Stimulated activated naive B cell treated with anti-CD40 and anti-IgM and Interleukin-4, amounts not matched to agents 10 μg/mL and 1 μg/mL and 100 μg/mL, for 72 hours (primary cell): Measurements from ENCODE around the gene F2RL1.

Source experiments
- ATAC-seq, 2 donors: fragments of 150-1000 bp; cut with Tn5 transposase; replicated peaks; 2 replicates each; pipeline ENCODE4 v1.10.0; 2021; ENCODE audit warnings: moderate library complexity in 1 of 2
- DNase-seq: peaks from one replicate; pipeline ENCODE4 v3.0.0; 2021
- H3K27ac Mint-ChIP-seq: one replicate; pipeline ENCODE4 v1.8.0; 2022; ENCODE audit warnings: mild to moderate bottlenecking, mixed read lengths
- H3K27me3 Mint-ChIP-seq, 2 donors: one replicate each; pipeline ENCODE4 v1.8.0; 2022; ENCODE audit warnings: mixed read lengths in 2 of 2
- H3K36me3 Mint-ChIP-seq, 2 donors: one replicate each; pipeline ENCODE4 v1.8.0; 2022; ENCODE audit warnings: mixed read lengths in 2 of 2, mild to moderate bottlenecking in 1 of 2
- H3K4me1 Mint-ChIP-seq, 2 donors: one replicate each; pipeline ENCODE4 v1.8.0; 2022; ENCODE audit warnings: mixed read lengths in 2 of 2, mild to moderate bottlenecking in 1 of 2
- H3K4me3 Mint-ChIP-seq, 2 donors: one replicate each; pipeline ENCODE4 v1.8.0; 2022; ENCODE audit warnings: mild to moderate bottlenecking in 2 of 2, mixed read lengths in 2 of 2, moderate library complexity in 1 of 2
- H3K9me3 Mint-ChIP-seq, 2 donors: one replicate each; pipeline ENCODE4 v1.8.0; 2022; ENCODE audit warnings: mixed read lengths in 2 of 2, mild to moderate bottlenecking in 1 of 2

Gene F2RL1

GRCh38 chr5:76867827-76868693, 49.2 kb downstream of the F2RL1 start:
- peak; percentile 51 for DNase-seq
- Mint-ChIP-seq H3K27ac (no peak overlapping the region), H3K27me3 (no peaks in the 10 kb centered on the region), H3K36me3 (no peaks in the 10 kb centered on the region), H3K4me1 (no peaks in the 10 kb centered on the region), H3K4me3 (no peak overlapping the region), H3K9me3 (no peaks in the 10 kb centered on the region)
- peak; percentile 85 for ATAC-seq

- H3K27me3 Mint-ChIP-seq, result no peaks in the 10 kb centered on the region
- no peak overlapping the region for H3K27ac Mint-ChIP-seq
- H3K4me3 Mint-ChIP-seq, result no peak overlapping the region
- ATAC-seq (no peak), DNase-seq (no peak)
- no peaks in the 10 kb centered on the region for H3K36me3 Mint-ChIP-seq
- H3K9me3 Mint-ChIP-seq, result no peaks in the 10 kb centered on the region
- H3K4me1 Mint-ChIP-seq, result peaks cover 8 to 14% of the 10 kb centered on the region in 2 donors
These were observed 51.2 kb downstream of the F2RL1 start for GRCh38 chr5:76870046-76870445.

GRCh38 chr5:76874088-76874581, 55.3 kb downstream of the F2RL1 start:
- Mint-ChIP-seq H3K27me3 (no peaks in the 10 kb centered on the region), H3K27ac (peak overlapping the region; percentile 2), H3K4me3 (no peak overlapping the region), H3K9me3 (no peaks in the 10 kb centered on the region), H3K36me3 (no peaks in the 10 kb centered on the region), H3K4me1 (peaks cover 12 to 18% of the 10 kb centered on the region in 2 donors)
- DNase-seq, result no peak
- peak; percentile 83 to 93 for ATAC-seq
